GM12864 (cell line): ENCODE data around the gene PIP4K2C.

Experiments used
- DNase-seq: peaks from one replicate; pipeline ENCODE4 v3.0.0-alpha.2; 2011; ENCODE audit warnings: low read depth
- H3K4me3 ChIP-seq: 2 replicates; pipeline ENCODE4 v1.5.1; 2011; ENCODE audit warnings: mild to moderate bottlenecking, low read depth, low read length, control low read depth
- CTCF ChIP-seq: IDR thresholded peaks from 2 replicates; pipeline ENCODE4 v1.5.1; 2011; ENCODE audit warnings: low read depth, mild to moderate bottlenecking, moderate library complexity, low read length, control low read depth, inconsistent platforms; ENCODE audit errors: missing control alignments

PIP4K2C gene

GRCh38 chr12:57602544-57602943, 11.6 kb downstream of the PIP4K2C start:
- H3K4me3 ChIP-seq: no peak overlapping the region
- no peak for TF ChIP-seq CTCF
- no peak for DNase-seq

DNA sequence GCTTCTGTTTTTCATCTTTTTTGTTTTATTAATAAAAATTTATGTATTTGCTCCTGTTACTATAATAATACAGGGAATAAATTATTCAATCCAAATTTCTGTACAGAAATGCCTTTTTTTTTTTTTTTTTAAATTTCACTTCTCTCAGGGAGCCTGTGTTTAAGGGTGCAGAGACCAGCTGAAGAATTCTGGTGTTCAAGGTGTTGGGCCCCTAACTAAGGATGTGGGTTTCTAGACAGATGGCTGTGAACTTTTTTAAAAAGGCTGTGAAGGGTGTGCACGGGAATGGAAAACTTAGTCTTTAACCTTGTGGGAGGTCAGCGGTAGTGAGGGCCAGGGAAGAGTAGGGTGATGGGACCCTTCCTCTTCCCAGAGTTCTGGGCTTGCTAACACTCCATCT, 12.3 kb downstream of the PIP4K2C start:
- no peak for DNase-seq
- no peak for TF ChIP-seq CTCF
- H3K4me3 ChIP-seq: no peak overlapping the region

GRCh38 chr12:57603815-57604453, 12.9 kb downstream of the PIP4K2C start:
- TF ChIP-seq CTCF: no peak
- DNase-seq: no peak
- peak overlapping the region; percentile 75 for H3K4me3 ChIP-seq

DNA sequence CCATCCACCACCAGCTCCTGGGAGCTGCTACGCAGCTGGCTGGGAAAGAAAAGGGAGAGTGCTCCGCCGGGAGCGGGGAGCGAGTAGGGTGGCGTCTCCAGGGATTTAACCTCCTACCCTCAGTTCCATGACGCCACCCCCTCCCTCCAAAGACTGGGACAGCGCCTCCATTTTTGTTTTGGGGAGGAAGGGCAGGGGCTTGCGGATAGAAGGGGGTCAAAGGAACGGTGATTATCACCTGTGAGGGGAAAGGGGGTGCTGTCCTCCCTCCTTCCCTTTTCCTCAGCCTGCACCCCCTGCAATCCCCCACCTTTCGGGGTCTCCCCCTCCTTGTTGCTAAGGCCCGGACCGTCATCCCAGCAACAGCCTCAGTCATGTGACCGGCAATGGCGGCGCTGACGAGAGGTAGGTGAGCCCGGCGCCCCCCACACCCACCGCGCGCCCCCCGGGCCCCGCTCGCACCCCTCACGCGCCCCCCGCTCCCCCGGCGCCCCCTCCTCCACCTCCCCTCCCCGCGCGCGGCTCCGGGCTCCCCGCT, 13.5 kb downstream of the PIP4K2C start, which contains the start of gene DTX3:
Gene DTX3, plus strand, starts transcription at position 371 of the 538 bp plus-strand sequence. CDS start 1,694 bp downstream, outside the sequence.
- DNase-seq: no peak
- peak within 1 kb of the TSS; percentile 75 for H3K4me3 ChIP-seq
- TF ChIP-seq CTCF: no peak

- no peak for DNase-seq
- no peak for TF ChIP-seq CTCF
- H3K4me3 ChIP-seq: peak overlapping the region; percentile 75
These were observed 14.2 kb downstream of the PIP4K2C start for GRCh38 chr12:57604992-57605810.

GRCh38 chr12:57605811-57606311, 14.9 kb downstream of the PIP4K2C start:
- no peak overlapping the region for H3K4me3 ChIP-seq
- TF ChIP-seq CTCF: no peak
- no peak for DNase-seq
